Stimulated activated CD4-positive, alpha-beta T cell treated with anti-CD3 and anti-CD28 coated beads, Interleukin-2, amount 100 ng/mL, for 4 hours (primary cell): Measurements from ENCODE around the gene EXD3.

Experiments used
- DNase-seq: peaks from one replicate; pipeline ENCODE4 v3.0.0-alpha.2; 2020; ENCODE audit warnings: low read depth

The EXD3 gene

GRCh38 chr9:137317718-137318511 lies 105.0 kb downstream of the EXD3 start:
- no peak for DNase-seq

GRCh38 chr9:137317021-137317717 lies 105.8 kb downstream of the EXD3 start:
- no peak for DNase-seq

- DNase-seq, result no peak
These were observed 106.7 kb downstream of the EXD3 start for GRCh38 chr9:137316012-137316981.

- no peak for DNase-seq
These were observed 107.4 kb downstream of the EXD3 start for GRCh38 chr9:137315581-137316011.

GRCh38 chr9:137314561-137315560 lies 108.1 kb downstream of the EXD3 start:
- no peak for DNase-seq

GRCh38 chr9:137313956-137314560 lies 108.9 kb downstream of the EXD3 start:
- no peak for DNase-seq

- no peak for DNase-seq
These were observed 109.5 kb downstream of the EXD3 start for GRCh38 chr9:137313326-137313936.

- DNase-seq, result no peak
These were observed 110.1 kb downstream of the EXD3 start for GRCh38 chr9:137312852-137313325.

GRCh38 chr9:137311986-137312851 lies 110.7 kb downstream of the EXD3 start:
- DNase-seq, result no peak

GRCh38 chr9:137311171-137311985 lies 111.6 kb downstream of the EXD3 start:
- no peak for DNase-seq

- DNase-seq, result no peak
These were observed 112.5 kb downstream of the EXD3 start for GRCh38 chr9:137310189-137311052.

- no peak for DNase-seq
These were observed 113.4 kb downstream of the EXD3 start for GRCh38 chr9:137309368-137310188.

GRCh38 chr9:137308057-137308619 lies 114.8 kb downstream of the EXD3 start:
- no peak for DNase-seq

- no peak for DNase-seq
These were observed 115.5 kb downstream of the EXD3 start for GRCh38 chr9:137307255-137308056.

GRCh38 chr9:137306850-137307254 lies 116.1 kb downstream of the EXD3 start:
- no peak for DNase-seq
